Stimulated activated CD4-positive, alpha-beta T cell treated with anti-CD3 and anti-CD28 coated beads, Interleukin-4, amount 100 ng/mL, for 4 hours (primary cell): ENCODE data around the gene ENTPD6.

Experiments
- DNase-seq, 2 experiments: peaks; one replicate each; pipeline ENCODE4 v3.0.0-alpha.2; 2020

The ENTPD6 gene

GRCh38 chr20:25188218-25188617 lies 7.3 kb upstream of the ENTPD6 start:
- no peak for DNase-seq

DNA sequence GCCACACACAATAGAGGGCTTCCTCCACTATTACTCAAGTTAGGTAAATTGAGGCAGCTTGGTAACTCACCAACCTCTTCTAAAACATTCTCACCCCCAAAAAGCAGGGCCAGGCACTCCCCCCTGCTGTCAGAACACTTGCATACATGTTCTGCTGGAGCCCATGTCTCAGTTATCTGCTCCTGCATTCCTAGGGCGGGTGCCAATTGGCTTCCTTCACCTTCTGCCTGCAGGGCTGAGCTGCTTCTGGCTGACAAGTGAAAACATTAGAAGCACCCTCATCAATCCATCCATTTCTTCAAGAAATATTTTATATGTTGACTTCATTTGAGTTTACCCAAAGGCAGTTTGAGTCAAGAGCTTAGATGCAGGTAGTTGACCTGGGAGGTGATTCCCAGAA lies 4.5 kb upstream of the ENTPD6 start:
- DNase-seq, result no peak

- DNase-seq, result no peak
Measured at GRCh38 chr20:25191689-25192088, 3.8 kb upstream of the ENTPD6 start.

GRCh38 chr20:25193843-25194242 lies 1.7 kb upstream of the ENTPD6 start:
- no peak for DNase-seq

GRCh38 chr20:25194333-25194972 lies 1.1 kb upstream of the ENTPD6 start:
- DNase-seq, result no peak

DNA sequence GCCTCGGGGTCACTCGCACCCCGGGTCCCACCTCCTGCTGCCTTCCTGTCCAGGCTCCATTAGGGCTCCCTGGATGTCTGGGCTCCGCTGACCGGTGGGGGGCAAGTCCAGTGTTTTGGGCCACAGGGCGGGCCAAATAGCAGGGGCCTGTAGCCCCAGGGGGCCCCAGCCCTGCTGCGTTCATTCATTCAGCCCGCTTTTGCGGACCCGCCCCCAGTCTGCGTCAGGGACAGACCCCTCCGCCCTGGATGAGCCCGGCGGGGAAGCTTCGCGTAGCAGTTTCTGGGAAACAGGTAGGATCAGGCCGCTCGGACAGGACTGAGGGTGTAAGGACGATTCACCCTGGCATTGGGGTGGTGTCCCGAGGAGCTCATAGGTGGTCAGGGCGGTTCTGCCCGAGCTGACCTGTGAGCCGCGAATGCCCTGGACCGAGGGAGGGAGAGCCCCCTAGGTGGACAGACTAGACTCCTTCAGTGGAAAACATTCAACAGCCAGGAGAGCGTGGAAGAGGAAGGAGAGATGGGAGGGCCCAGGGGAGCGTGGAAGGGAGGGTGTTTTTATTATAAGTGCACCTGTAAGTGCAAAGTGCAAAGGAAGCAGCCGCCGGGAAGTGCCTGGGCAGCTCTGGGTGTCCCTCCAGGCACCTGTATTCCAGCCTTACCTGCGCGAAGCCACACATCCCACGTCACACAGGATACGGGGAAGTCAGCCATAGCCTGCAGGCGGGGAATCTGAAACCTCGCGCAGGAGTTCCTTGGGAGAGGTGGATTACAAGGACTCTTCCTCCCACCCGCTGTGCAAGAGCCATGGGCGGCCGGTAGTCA lies 662 bp downstream of the ENTPD6 start:
- peak in 1 of 2 experiments; percentile 26 for DNase-seq

- DNase-seq, result no peak
Measured at GRCh38 chr20:25196786-25197120, 1.2 kb downstream of the ENTPD6 start.

DNA sequence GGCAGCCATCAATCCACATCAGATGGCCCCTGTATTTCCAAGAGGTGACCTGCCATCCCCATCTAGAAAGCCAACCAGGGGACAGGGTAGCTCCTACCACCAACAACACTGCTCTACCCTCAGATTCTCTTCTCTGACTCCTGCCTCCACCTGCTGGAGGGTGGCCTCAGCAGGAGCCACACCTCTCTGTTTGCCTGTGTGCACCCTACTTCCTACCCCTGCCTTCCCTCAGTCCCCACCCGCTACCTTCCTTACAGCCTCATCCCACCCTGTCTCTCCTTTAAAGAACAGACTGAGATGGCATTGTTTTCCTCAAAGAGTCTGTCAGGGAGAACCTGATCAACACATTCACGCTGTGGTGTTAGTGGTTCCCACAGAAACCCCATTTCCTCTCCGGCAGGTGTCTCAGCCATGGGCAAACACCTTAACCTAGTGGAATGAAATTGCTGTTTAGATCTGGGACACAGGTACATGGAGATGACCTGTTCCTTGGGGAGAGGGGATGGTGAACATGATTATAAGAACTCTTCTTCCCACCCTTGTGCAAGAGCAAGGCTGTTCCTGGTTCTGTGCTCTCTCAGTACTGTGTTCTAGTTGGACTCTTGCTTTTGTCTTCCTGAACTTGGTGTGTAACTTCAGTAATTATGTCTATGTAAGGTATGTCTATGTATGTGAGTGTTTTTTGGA lies 1.8 kb downstream of the ENTPD6 start:
- DNase-seq, result no peak

GRCh38 chr20:25197870-25198190 lies 2.3 kb downstream of the ENTPD6 start:
- DNase-seq, result no peak

GRCh38 chr20:25198663-25199383 lies 3.3 kb downstream of the ENTPD6 start:
- DNase-seq, result no peak

DNA sequence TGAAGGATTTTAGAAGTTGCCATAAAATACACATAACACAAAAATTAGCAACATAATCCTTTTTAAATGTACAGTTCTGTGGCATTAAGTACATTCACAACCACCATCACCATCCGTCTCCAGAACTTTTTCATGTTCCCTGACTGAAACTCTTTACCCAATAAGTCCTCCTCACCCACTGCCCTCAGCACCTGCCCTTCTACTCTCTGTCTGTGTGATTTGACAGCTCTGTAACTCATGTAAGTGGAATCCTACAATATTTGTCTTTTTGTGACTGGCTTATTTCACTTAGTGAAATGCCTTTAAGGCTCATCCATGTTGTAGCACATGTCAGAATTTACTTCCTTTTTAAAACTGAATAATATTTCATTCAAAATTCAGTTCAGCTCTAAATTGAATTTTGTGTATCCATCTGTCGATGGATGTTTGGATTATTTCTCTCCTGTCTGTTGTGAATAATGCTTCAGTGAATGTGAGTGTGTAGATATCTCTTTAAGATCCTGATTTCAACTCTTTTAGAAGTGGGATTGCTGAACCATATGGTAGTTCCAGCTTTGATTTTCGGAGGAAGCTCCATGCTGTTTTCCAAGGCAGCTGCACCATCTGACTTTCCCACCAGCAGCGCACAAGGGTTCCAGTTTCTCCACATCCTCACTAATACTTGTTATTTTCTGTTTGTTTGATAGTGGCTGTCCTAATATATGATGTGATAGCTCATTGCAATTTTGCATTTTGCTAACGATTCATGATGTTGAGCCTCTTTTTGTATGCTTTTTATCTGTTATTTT lies 4.2 kb downstream of the ENTPD6 start:
- no peak for DNase-seq

DNA sequence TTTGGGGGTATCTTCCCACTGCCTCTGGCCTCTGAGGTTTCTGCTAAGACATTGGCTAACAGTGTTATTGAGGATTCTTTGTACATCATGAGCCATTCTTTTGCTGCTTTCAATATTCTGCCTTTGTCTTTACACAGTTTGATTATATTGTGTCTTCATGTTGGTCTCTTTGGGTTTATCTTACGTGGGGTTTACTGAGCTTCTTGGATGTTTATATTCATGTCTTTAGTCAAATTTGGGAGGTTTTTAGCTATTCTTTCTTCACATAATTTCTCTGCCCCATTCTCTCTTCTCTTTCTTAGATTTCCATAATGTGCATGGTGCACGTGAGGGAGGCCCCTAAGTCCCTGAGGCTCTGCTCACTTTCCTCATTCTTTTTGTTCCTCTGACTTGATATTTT lies 7.6 kb downstream of the ENTPD6 start:
- no peak for DNase-seq

GRCh38 chr20:25203871-25204320 lies 8.4 kb downstream of the ENTPD6 start:
- DNase-seq, result no peak

DNA sequence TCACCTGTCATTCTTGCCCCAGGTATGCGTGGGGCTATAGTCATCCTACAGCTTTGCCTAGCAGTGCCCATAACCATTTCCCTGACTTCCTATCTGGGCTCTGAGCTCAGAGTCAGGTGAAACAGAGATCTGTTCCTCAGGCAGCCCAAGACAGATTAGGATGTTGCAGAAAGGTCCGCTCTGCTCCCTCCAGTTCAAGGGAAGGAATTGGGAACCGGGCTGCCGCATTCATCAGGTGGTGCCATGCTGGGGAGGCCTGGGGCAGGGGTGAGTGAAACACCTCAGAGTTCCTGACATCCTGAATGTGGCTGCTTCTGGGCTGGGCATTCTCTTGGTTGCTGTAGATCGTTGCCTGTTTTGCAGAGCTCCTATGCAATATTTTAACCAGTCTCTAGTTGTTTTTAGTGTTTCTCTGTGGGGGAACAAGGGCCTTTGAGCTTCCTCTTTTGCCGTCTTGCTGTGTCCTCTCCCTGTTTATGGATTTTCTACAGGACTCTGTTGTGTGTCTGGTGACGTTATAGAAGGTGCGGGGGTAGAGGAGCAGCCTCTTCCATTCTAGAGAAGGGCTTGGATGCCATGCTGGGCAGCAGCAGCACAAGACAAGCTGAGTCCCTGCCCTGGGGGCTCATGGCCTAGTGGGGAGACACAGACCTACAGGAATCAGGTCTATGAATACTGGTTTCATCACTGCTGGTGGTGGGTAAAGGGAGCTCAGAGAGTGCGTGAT lies 9.2 kb downstream of the ENTPD6 start:
- DNase-seq, result no peak

- no peak for DNase-seq
Measured at GRCh38 chr20:25205277-25206062, 10.0 kb downstream of the ENTPD6 start.

GRCh38 chr20:25206063-25206403 lies 10.5 kb downstream of the ENTPD6 start:
- no peak for DNase-seq

DNA sequence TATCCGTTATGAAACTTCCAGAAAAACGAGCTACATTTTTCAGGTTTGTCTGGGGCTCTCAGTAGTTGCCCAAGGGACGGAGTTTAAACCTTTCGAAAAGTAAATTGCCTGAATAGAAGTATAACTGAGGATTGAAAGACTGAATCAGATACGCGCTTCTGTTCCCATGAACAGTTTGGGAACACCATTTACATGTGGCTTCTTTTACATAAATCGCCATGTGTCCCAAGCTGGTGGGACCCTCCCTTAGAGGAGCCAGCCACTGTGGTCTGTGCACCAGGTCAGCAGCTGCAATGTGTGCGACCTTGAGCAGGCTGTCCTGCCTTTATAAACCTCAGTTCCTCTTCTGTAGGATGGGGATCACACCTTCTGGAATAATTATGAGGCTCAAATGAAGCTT lies 11.0 kb downstream of the ENTPD6 start:
- no peak for DNase-seq

GRCh38 chr20:25207149-25207959 lies 11.8 kb downstream of the ENTPD6 start:
- no peak for DNase-seq

GRCh38 chr20:25207960-25208534 lies 12.5 kb downstream of the ENTPD6 start:
- no peak for DNase-seq

DNA sequence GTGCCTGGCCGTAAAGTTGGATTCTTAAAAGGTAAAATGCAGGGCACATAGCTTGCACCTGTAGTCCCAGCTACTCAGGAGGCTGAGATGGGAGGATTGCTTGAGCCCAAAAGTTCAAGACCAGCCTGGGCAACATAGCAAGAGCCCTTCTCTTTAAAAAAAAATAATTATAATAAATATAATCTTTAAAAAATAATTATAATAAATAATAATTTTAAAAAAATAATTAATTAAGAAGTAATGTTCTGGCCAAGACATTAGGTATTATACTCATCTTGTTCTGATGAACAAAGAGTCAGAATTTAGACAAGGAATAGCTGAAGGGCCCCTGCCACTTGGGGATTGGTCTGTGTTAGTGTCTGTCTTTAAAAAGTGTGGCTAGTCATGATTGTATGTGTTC lies 13.9 kb downstream of the ENTPD6 start:
- DNase-seq, result no peak
